GM18867 (cell line): Measurements from ENCODE around the gene PLA2G4B.

Source experiments
- ATAC-seq: cut with Tn5 transposase; IDR thresholded peaks from one replicate; pipeline ENCODE4 v1.9.1; 2021; ENCODE audit warnings: mild to moderate bottlenecking, moderate library complexity; ENCODE audit not compliant: unreplicated experiment

Gene PLA2G4B

GRCh38 chr15:41866872-41867579 lies 28.4 kb downstream of the PLA2G4B start:
- ATAC-seq = no peak

GRCh38 chr15:41868321-41868720 lies 29.7 kb downstream of the PLA2G4B start:
- ATAC-seq = no peak

GRCh38 chr15:41869770-41870688 lies 31.4 kb downstream of the PLA2G4B start:
- no peak for ATAC-seq

DNA sequence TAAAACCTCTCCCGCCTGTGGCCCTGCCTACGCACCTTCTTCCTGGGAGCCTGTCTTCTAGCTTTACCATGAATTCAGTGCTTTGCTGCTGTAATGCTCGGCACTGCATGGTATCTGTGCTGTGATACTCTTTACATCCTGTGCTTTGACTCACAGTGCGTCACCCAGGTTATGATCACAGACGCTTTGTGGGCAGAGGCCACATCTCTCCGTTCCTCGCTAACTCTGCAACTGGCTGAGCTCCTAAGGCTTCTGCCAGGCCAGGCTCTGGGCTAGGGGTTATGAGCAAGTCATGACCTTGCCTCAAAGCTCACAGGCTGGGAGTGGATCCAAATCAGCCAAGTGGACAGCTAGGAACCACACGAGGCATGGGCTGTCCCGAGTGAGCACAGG lies 32.0 kb downstream of the PLA2G4B start:
- ATAC-seq = no peak

- no peak for ATAC-seq
Observed at GRCh38 chr15:41871175-41871905, 32.7 kb downstream of the PLA2G4B start.

DNA sequence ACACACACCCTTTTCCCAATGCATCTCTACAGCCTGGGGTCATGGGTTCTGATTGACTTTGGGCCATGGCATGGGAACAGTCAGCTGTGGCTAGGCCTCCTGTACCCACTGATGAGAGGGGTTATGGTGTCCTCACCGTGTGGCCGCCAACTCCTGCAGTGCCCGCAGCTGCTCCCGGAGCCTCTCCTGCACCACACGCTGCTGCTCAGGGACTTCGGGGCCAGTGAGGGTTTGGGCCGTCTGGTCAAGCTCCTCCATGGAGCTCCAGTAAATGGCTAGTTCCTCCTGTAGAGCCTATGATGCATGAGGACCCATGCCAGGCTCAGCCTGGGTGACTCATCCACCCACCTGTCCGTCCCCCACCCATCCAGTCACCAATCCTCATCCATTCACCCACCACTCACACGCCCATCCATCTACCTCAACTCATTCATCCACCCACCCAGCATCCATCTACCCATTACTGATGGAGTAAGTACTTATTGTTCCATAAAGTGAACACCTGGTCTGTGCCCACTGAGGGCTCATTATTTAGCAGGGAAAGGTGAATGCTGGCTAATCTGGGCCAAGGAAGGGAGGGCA lies 33.6 kb downstream of the PLA2G4B start:
- ATAC-seq = no peak

GRCh38 chr15:41873711-41874110 lies 35.1 kb downstream of the PLA2G4B start:
- ATAC-seq = no peak

GRCh38 chr15:41874736-41875135 lies 36.1 kb downstream of the PLA2G4B start:
- no peak for ATAC-seq

GRCh38 chr15:41876007-41876406 lies 37.4 kb downstream of the PLA2G4B start:
- no peak for ATAC-seq

- no peak for ATAC-seq
Observed at GRCh38 chr15:41876689-41877088, 38.0 kb downstream of the PLA2G4B start.

- ATAC-seq = no peak
Observed at GRCh38 chr15:41877631-41878354, 39.1 kb downstream of the PLA2G4B start.

DNA sequence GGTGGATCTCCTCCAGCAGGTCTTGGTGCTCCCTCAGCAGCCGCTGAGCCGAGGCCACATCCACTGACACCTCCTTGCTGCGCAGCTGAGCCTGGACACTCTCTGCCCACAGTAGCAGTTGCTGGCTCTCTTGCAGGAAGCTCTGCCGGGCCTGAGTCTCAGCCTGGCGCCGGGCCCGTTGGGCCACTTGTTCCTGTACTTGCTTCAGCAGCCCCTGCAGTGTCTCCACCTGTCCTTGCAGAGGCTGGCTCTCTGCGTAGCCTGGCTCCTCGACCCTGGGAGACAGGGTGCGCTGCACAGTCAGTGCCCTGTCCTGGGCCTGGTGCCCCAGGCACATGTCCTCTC lies 39.7 kb downstream of the PLA2G4B start:
- ATAC-seq = no peak

DNA sequence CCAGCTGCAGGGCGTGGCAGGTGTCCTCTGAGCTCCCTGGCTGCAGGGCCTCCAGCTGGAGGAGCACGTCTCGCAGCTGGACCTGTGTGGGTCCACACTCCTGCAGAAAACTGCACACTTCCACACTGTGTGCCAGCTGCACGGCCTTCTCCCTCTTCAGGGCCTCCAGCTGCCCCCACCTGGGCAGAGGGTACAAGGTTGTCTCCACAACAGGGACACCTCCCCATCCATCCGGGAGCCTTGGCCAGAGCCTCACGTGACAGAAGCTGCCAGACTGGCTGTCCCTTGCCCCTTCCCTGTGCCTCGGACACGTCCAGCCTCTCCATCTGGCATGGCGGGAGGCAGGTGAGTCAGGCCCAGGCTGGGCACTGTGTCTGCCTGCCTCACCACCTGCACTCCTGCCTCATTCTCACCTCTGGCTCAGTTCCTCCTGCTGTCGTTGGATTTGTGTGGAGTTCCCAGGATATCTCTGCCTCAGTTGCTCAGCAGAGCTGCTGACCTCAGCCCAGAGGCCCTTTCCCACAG lies 40.7 kb downstream of the PLA2G4B start:
- no peak for ATAC-seq

- no peak for ATAC-seq
Observed at GRCh38 chr15:41880156-41880877, 41.7 kb downstream of the PLA2G4B start.

DNA sequence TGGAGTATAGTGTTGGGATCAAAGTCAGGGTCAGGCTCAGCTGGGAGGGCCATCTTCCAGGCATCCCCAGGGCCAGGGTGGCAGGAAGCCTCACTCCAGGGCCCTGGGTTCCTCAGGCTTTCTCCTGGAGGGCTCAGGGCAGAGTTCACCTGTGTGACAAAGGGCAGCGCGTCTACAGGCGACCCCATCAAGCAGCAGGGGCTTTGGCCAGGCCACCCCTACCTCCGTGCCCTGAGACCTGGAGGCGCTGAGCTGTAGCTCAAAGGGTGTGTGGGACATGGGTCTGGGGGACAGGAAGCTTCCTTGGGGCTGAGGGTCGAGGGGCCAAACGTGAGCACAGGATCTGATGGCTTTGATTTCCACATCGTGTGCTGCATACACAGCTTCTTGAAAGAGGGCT lies 42.4 kb downstream of the PLA2G4B start:
- ATAC-seq = no peak

DNA sequence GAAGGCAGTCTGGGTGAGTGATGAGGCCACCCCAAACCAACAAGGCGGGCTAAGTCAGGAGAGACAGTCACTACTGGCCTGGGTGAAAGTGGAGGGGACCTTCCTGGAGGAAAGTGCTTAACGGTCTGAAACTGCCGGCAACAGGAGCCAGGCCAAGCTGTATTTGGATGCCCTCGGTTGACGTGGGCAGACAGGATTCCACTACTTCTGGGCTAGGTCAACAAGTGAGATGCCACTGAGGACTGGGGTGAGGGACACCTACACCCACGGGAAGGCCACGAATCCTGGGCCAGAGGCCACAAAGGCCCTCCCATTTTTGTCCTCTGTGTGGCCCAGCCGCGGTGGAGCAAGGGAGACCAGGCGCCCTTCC lies 42.9 kb downstream of the PLA2G4B start:
- ATAC-seq = no peak

DNA sequence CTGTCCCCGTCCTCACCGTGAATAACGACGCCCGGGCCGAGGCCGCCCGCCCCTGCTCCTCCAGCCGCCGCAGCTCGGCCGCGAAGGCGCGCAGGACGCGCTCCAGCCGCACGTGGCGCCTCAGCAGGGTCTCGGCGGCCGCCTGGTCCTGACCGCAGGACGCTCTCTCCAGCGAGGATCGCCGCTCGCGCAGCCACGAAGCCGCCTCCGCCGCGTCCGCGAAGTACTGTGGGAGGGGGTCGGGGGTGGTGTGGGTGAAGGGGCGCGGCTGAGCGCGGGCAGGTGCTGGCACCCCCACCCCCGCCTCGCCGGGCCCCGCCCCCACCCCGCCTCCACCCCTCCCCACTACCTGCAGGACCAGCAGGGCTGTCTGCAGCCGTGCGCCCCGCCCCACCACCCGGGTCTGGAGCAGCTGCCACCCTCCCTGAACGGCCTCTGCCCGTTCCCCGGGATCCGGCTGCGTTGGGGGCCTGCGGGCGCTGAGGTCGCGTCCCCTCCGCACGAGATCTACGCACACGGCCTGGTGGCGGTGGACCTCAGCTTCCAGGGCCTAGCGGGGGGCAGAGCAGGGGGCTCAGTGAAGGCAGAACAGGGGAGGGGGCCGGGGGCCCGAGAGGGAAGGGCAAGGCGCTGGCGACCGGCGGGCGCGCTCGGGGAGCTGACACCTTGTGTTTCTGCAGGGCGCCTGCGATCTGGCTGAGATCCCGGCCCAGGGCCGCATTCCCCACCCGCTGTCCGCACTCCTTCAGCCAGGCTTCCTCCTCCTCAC lies 43.5 kb downstream of the PLA2G4B start:
- ATAC-seq = no peak

GRCh38 chr15:41882689-41883483 lies 44.2 kb downstream of the PLA2G4B start:
- ATAC-seq = no peak
